ENCODE results near the gene ATRNL1. TPM values are rescaled to one million over a fixed set of nuclear protein-coding genes. Genes with fewer than 3 reads are reported as not detected.

Gene ATRNL1
- total RNA-seq, 1 donor from 2014 or later: 7.8 TPM

- H3K36me3 ChIP-seq (ENCODE audit: control insufficient read depth in 3 of 3, insufficient read depth in 3 of 3, low read length in 3 of 3): no peaks in the 10 kb centered on the region
- no peak overlapping the region for H3K9ac ChIP-seq (ENCODE audit: low read depth in 1 of 3, low read length in 3 of 3)
- H3K4me3 ChIP-seq (ENCODE audit: low read length in 3 of 3): no peak overlapping the region
- H3K9me3 ChIP-seq (ENCODE audit: control insufficient read depth in 3 of 3, low read length in 3 of 3): no peaks in the 10 kb centered on the region
- no peak overlapping the region for H3K27ac ChIP-seq (ENCODE audit: low read depth, low read length)
- H3K4me1 ChIP-seq (ENCODE audit: control insufficient read depth in 3 of 3, insufficient read depth in 3 of 3, low read length in 3 of 3): no peaks in the 10 kb centered on the region
- no peaks in the 10 kb centered on the region for H3K27me3 ChIP-seq (ENCODE audit: control insufficient read depth in 3 of 3, insufficient read depth in 3 of 3, low read length in 3 of 3)
Observed at GRCh38 chr10:115539142-115539762, 446.1 kb downstream of the ATRNL1 start.

- no peak overlapping the region for H3K4me3 ChIP-seq (ENCODE audit: low read length in 3 of 3)
- no peak overlapping the region for H3K27ac ChIP-seq (ENCODE audit: low read depth, low read length)
- H3K27me3 ChIP-seq (ENCODE audit: control insufficient read depth in 3 of 3, insufficient read depth in 3 of 3, low read length in 3 of 3): no peaks in the 10 kb centered on the region
- H3K9ac ChIP-seq (ENCODE audit: low read depth in 1 of 3, low read length in 3 of 3): no peak overlapping the region
- no peaks in the 10 kb centered on the region for H3K9me3 ChIP-seq (ENCODE audit: control insufficient read depth in 3 of 3, low read length in 3 of 3)
- no peaks in the 10 kb centered on the region for H3K4me1 ChIP-seq (ENCODE audit: control insufficient read depth in 3 of 3, insufficient read depth in 3 of 3, low read length in 3 of 3)
- H3K36me3 ChIP-seq (ENCODE audit: control insufficient read depth in 3 of 3, insufficient read depth in 3 of 3, low read length in 3 of 3): no peaks in the 10 kb centered on the region
Observed at GRCh38 chr10:115555887-115556402, 462.8 kb downstream of the ATRNL1 start.

- Histone ChIP-seq H3K4me1 (ENCODE audit: control insufficient read depth in 3 of 3, insufficient read depth in 3 of 3, low read length in 3 of 3) (no peaks in the 10 kb centered on the region), H3K27ac (ENCODE audit: low read depth, low read length) (no peak overlapping the region), H3K9me3 (ENCODE audit: control insufficient read depth in 3 of 3, low read length in 3 of 3) (no peaks in the 10 kb centered on the region), H3K36me3 (ENCODE audit: control insufficient read depth in 3 of 3, insufficient read depth in 3 of 3, low read length in 3 of 3) (no peaks in the 10 kb centered on the region), H3K27me3 (ENCODE audit: control insufficient read depth in 3 of 3, insufficient read depth in 3 of 3, low read length in 3 of 3) (no peaks in the 10 kb centered on the region), H3K4me3 (ENCODE audit: low read length in 3 of 3) (no peak overlapping the region), H3K9ac (ENCODE audit: low read depth in 1 of 3, low read length in 3 of 3) (no peak overlapping the region)
Observed at GRCh38 chr10:115558252-115558651, 465.1 kb downstream of the ATRNL1 start.

GRCh38 chr10:115566867-115567266 lies 473.7 kb downstream of the ATRNL1 start:
- Histone ChIP-seq H3K4me1 (ENCODE audit: control insufficient read depth in 3 of 3, insufficient read depth in 3 of 3, low read length in 3 of 3) (no peaks in the 10 kb centered on the region), H3K9me3 (ENCODE audit: control insufficient read depth in 3 of 3, low read length in 3 of 3) (no peaks in the 10 kb centered on the region), H3K36me3 (ENCODE audit: control insufficient read depth in 3 of 3, insufficient read depth in 3 of 3, low read length in 3 of 3) (no peaks in the 10 kb centered on the region), H3K9ac (ENCODE audit: low read depth in 1 of 3, low read length in 3 of 3) (no peak overlapping the region), H3K27me3 (ENCODE audit: control insufficient read depth in 3 of 3, insufficient read depth in 3 of 3, low read length in 3 of 3) (no peaks in the 10 kb centered on the region), H3K27ac (ENCODE audit: low read depth, low read length) (no peak overlapping the region), H3K4me3 (ENCODE audit: low read length in 3 of 3) (no peak overlapping the region)

- Histone ChIP-seq H3K4me3 (ENCODE audit: low read length in 3 of 3) (no peak overlapping the region), H3K27ac (ENCODE audit: low read depth, low read length) (no peak overlapping the region), H3K9me3 (ENCODE audit: control insufficient read depth in 3 of 3, low read length in 3 of 3) (no peaks in the 10 kb centered on the region), H3K4me1 (ENCODE audit: control insufficient read depth in 3 of 3, insufficient read depth in 3 of 3, low read length in 3 of 3) (no peaks in the 10 kb centered on the region), H3K9ac (ENCODE audit: low read depth in 1 of 3, low read length in 3 of 3) (no peak overlapping the region), H3K36me3 (ENCODE audit: control insufficient read depth in 3 of 3, insufficient read depth in 3 of 3, low read length in 3 of 3) (no peaks in the 10 kb centered on the region), H3K27me3 (ENCODE audit: control insufficient read depth in 3 of 3, insufficient read depth in 3 of 3, low read length in 3 of 3) (no peaks in the 10 kb centered on the region)
Observed at GRCh38 chr10:115572740-115573455, 479.7 kb downstream of the ATRNL1 start.

- Histone ChIP-seq H3K36me3 (ENCODE audit: control insufficient read depth in 3 of 3, insufficient read depth in 3 of 3, low read length in 3 of 3) (no peaks in the 10 kb centered on the region), H3K9ac (ENCODE audit: low read depth in 1 of 3, low read length in 3 of 3) (no peak overlapping the region), H3K27ac (ENCODE audit: low read depth, low read length) (no peak overlapping the region), H3K4me3 (ENCODE audit: low read length in 3 of 3) (no peak overlapping the region), H3K9me3 (ENCODE audit: control insufficient read depth in 3 of 3, low read length in 3 of 3) (peaks cover 0 to 2% (median 0%) of the 10 kb centered on the region in 3 donors), H3K4me1 (ENCODE audit: control insufficient read depth in 3 of 3, insufficient read depth in 3 of 3, low read length in 3 of 3) (no peaks in the 10 kb centered on the region), H3K27me3 (ENCODE audit: control insufficient read depth in 3 of 3, insufficient read depth in 3 of 3, low read length in 3 of 3) (no peaks in the 10 kb centered on the region)
Observed at GRCh38 chr10:115580239-115580638, 487.1 kb downstream of the ATRNL1 start.

- Histone ChIP-seq H3K4me3 (ENCODE audit: low read length in 3 of 3) (no peak overlapping the region), H3K36me3 (ENCODE audit: control insufficient read depth in 3 of 3, insufficient read depth in 3 of 3, low read length in 3 of 3) (no peaks in the 10 kb centered on the region), H3K9ac (ENCODE audit: low read depth in 1 of 3, low read length in 3 of 3) (no peak overlapping the region), H3K27me3 (ENCODE audit: control insufficient read depth in 3 of 3, insufficient read depth in 3 of 3, low read length in 3 of 3) (no peaks in the 10 kb centered on the region), H3K4me1 (ENCODE audit: control insufficient read depth in 3 of 3, insufficient read depth in 3 of 3, low read length in 3 of 3) (no peaks in the 10 kb centered on the region), H3K27ac (ENCODE audit: low read depth, low read length) (no peak overlapping the region), H3K9me3 (ENCODE audit: control insufficient read depth in 3 of 3, low read length in 3 of 3) (peaks cover 0 to 3% (median 2%) of the 10 kb centered on the region in 3 donors)
Observed at GRCh38 chr10:115593060-115593459, 499.9 kb downstream of the ATRNL1 start.

GRCh38 chr10:115604627-115605026 lies 511.5 kb downstream of the ATRNL1 start:
- no peaks in the 10 kb centered on the region for H3K27me3 ChIP-seq (ENCODE audit: control insufficient read depth in 3 of 3, insufficient read depth in 3 of 3, low read length in 3 of 3)
- H3K4me1 ChIP-seq (ENCODE audit: control insufficient read depth in 3 of 3, insufficient read depth in 3 of 3, low read length in 3 of 3): no peaks in the 10 kb centered on the region
- no peaks in the 10 kb centered on the region for H3K9me3 ChIP-seq (ENCODE audit: control insufficient read depth in 3 of 3, low read length in 3 of 3)
- no peak overlapping the region for H3K4me3 ChIP-seq (ENCODE audit: low read length in 3 of 3)
- no peak overlapping the region for H3K27ac ChIP-seq (ENCODE audit: low read depth, low read length)
- no peak overlapping the region for H3K9ac ChIP-seq (ENCODE audit: low read depth in 1 of 3, low read length in 3 of 3)
- H3K36me3 ChIP-seq (ENCODE audit: control insufficient read depth in 3 of 3, insufficient read depth in 3 of 3, low read length in 3 of 3): no peaks in the 10 kb centered on the region

GRCh38 chr10:115606086-115606485 lies 512.9 kb downstream of the ATRNL1 start:
- no peaks in the 10 kb centered on the region for H3K27me3 ChIP-seq (ENCODE audit: control insufficient read depth in 3 of 3, insufficient read depth in 3 of 3, low read length in 3 of 3)
- H3K27ac ChIP-seq (ENCODE audit: low read depth, low read length): no peak overlapping the region
- no peaks in the 10 kb centered on the region for H3K36me3 ChIP-seq (ENCODE audit: control insufficient read depth in 3 of 3, insufficient read depth in 3 of 3, low read length in 3 of 3)
- H3K4me1 ChIP-seq (ENCODE audit: control insufficient read depth in 3 of 3, insufficient read depth in 3 of 3, low read length in 3 of 3): no peaks in the 10 kb centered on the region
- no peaks in the 10 kb centered on the region for H3K9me3 ChIP-seq (ENCODE audit: control insufficient read depth in 3 of 3, low read length in 3 of 3)
- H3K4me3 ChIP-seq (ENCODE audit: low read length in 3 of 3): no peak overlapping the region
- H3K9ac ChIP-seq (ENCODE audit: low read depth in 1 of 3, low read length in 3 of 3): no peak overlapping the region

- Histone ChIP-seq H3K27ac (ENCODE audit: low read depth, low read length) (no peak overlapping the region), H3K9ac (ENCODE audit: low read depth in 1 of 3, low read length in 3 of 3) (no peak overlapping the region), H3K9me3 (ENCODE audit: control insufficient read depth in 3 of 3, low read length in 3 of 3) (no peaks in the 10 kb centered on the region), H3K36me3 (ENCODE audit: control insufficient read depth in 3 of 3, insufficient read depth in 3 of 3, low read length in 3 of 3) (no peaks in the 10 kb centered on the region), H3K4me3 (ENCODE audit: low read length in 3 of 3) (no peak overlapping the region), H3K27me3 (ENCODE audit: control insufficient read depth in 3 of 3, insufficient read depth in 3 of 3, low read length in 3 of 3) (no peaks in the 10 kb centered on the region), H3K4me1 (ENCODE audit: control insufficient read depth in 3 of 3, insufficient read depth in 3 of 3, low read length in 3 of 3) (no peaks in the 10 kb centered on the region)
Observed at GRCh38 chr10:115606741-115607140, 513.6 kb downstream of the ATRNL1 start.

Measured in skeletal muscle tissue (tissue), 4 donors.